K562 (cell line): Measurements from ENCODE around the gene SLC4A2. TPM values are rescaled to one million over a fixed set of nuclear protein-coding genes. Genes with fewer than 3 reads are reported as not detected.

ENCODE experiments used
- CEBPB ChIP-seq: fragments of 450-650 bp; IDR thresholded peaks from 2 replicates; pipeline ENCODE4 v1.6.1; 2016; ENCODE audit warnings: missing genetic modification characterization, missing compliant biosample characterization
- CSDE1 ChIP-seq, 2 experiments: fragments of 450-650 bp; IDR thresholded peaks; 2 replicates each; pipeline ENCODE4 v1.6.1; 2016; ENCODE audit warnings: mild to moderate bottlenecking in 1 of 2
- E2F5 ChIP-seq: sonication (generic); formaldehyde crosslinking; IDR thresholded peaks from 2 replicates; pipeline ENCODE4 v1.8.0; 2022; ENCODE audit warnings: mild to moderate bottlenecking, missing genetic modification reagents
- FOXA3 ChIP-seq, 2 experiments: fragments of 450-650 bp in 1 of 2; sonication (generic) in 1 of 2; formaldehyde crosslinking; IDR thresholded peaks in 1 of 2; conservative IDR thresholded peaks in 1 of 2; 2 replicates each; pipeline versions ENCODE4 v1.4.0 to v1.8.0; 2020 to 2022; ENCODE audit warnings: mild to moderate bottlenecking in 2 of 2, missing genetic modification reagents in 1 of 2
- GTF2A2 ChIP-seq: IDR thresholded peaks from 2 replicates; pipeline ENCODE4 v1.6.1; 2016; ENCODE audit warnings: mild to moderate bottlenecking, missing genetic modification characterization, missing compliant biosample characterization
- HINFP ChIP-seq: fragments of 450-650 bp; conservative IDR thresholded peaks from 2 replicates; pipeline ENCODE4 v1.6.1; 2016; ENCODE audit warnings: missing genetic modification characterization, low read depth, mild to moderate bottlenecking, control low read depth, missing compliant biosample characterization
- HMG20A ChIP-seq: fragments of 450-650 bp; formaldehyde crosslinking; conservative IDR thresholded peaks from 2 replicates; pipeline ENCODE4 v1.4.0; 2020; ENCODE audit warnings: mild to moderate bottlenecking, mixed read lengths
- HMGN3 ChIP-seq: IDR thresholded peaks from 2 replicates; pipeline ENCODE4 v1.6.1; 2011; ENCODE audit warnings: borderline replicate concordance, low read depth, mild to moderate bottlenecking, mixed read lengths, low read length; ENCODE audit not compliant: insufficient read length; ENCODE audit errors: extremely low read depth
- KLF13 ChIP-seq: fragments of 450-650 bp; IDR thresholded peaks from 2 replicates; pipeline ENCODE4 v1.6.1; 2016; ENCODE audit warnings: missing genetic modification characterization, low read depth, mild to moderate bottlenecking, missing compliant biosample characterization, moderate library complexity, borderline replicate concordance
- MCM2 ChIP-seq: fragments of 450-650 bp; IDR thresholded peaks from 2 replicates; pipeline ENCODE4 v1.6.1; 2017; ENCODE audit warnings: low read depth, mild to moderate bottlenecking
- NR2C2 ChIP-seq, 2 experiments: fragments of 200-800 bp in 1 of 2; sonication (Bioruptor generic) in 1 of 2; sonication (generic) in 1 of 2; formaldehyde crosslinking in 1 of 2; IDR thresholded peaks; 2 replicates each; pipeline versions ENCODE4 v1.6.1 to v1.8.0; 2016 to 2022; ENCODE audit warnings: mild to moderate bottlenecking in 1 of 2, missing compliant biosample characterization in 1 of 2, missing genetic modification characterization in 1 of 2, missing genetic modification reagents in 1 of 2
- PCBP1 ChIP-seq: fragments of 200-400 bp; formaldehyde crosslinking; IDR thresholded peaks from 2 replicates; pipeline ENCODE4 v1.6.1; 2018; ENCODE audit warnings: mild to moderate bottlenecking, low read depth, low read length; ENCODE audit not compliant: poor library complexity, severe bottlenecking
- PREB ChIP-seq: sonication (generic); formaldehyde crosslinking; IDR thresholded peaks from 2 replicates; pipeline ENCODE4 v1.8.1; 2023; ENCODE audit warnings: mild to moderate bottlenecking, missing genetic modification reagents
- RBM39 ChIP-seq: fragments of 200-400 bp; formaldehyde crosslinking; optimal IDR thresholded peaks from 2 replicates; pipeline ENCODE3; 2018; ENCODE audit warnings: low read depth, low read length
- YY1 ChIP-seq, 3 experiments: IDR thresholded peaks; 2 replicates each; pipeline ENCODE4 v1.6.1; 2011; ENCODE audit warnings: low read length in 2 of 3, mild to moderate bottlenecking in 2 of 3, moderate library complexity in 2 of 3, borderline replicate concordance in 1 of 3, control low read depth in 1 of 3, low read depth in 1 of 3; ENCODE audit not compliant: insufficient read depth in 3 of 3, insufficient replicate concordance in 2 of 3, control insufficient read depth in 1 of 3, insufficient read length in 1 of 3; ENCODE audit errors: extremely low read depth in 1 of 3
- ZNF124 ChIP-seq: sonication (generic); formaldehyde crosslinking; IDR thresholded peaks from 2 replicates; pipeline ENCODE4 v1.8.1; 2022; ENCODE audit warnings: missing genetic modification reagents
- ZNF316 ChIP-seq: fragments of 450-650 bp; IDR thresholded peaks from 2 replicates; pipeline ENCODE4 v1.6.1; 2016
- ZNF324 ChIP-seq: fragments of 250-450 bp; sonication (Bioruptor Pico); IDR thresholded peaks from 2 replicates; pipeline ENCODE4 v1.4.0; 2020; ENCODE audit warnings: mild to moderate bottlenecking
- ZNF445 ChIP-seq: fragments of 250-450 bp; sonication (Bioruptor Pico); IDR thresholded peaks from 2 replicates; pipeline ENCODE4 v1.4.0; 2020; ENCODE audit warnings: low read depth, mild to moderate bottlenecking, moderate library complexity
- polyA plus RNA-seq, 8 experiments: library from polyadenylated mRNA; depleted of rRNA in 4 of 8; stranded (reverse) in 5 of 8; unstranded in 3 of 8; fragments of >200 nt; fragmentation: Nextera tagmentation in 2 of 8; fragmentation: Illumina TruSeq in 1 of 8; extraction: Ambion mirVana in 2 of 8; extraction: Trizol in 1 of 8; gene quantifications; 2 replicates each; pipeline versions ENCODE4 v1.2.1 to v1.2.3, GENCODE V29; 2011 to 2014; ENCODE audit warnings: inconsistent platforms in 1 of 8, missing spikeins in 1 of 8
- total RNA-seq, 7 experiments: library from RNA; depleted of rRNA in 6 of 7; stranded (reverse); fragments of >200 nt in 6 of 7; fragmentation: Illumina TruSeq in 2 of 7; extraction: Trizol in 2 of 7; gene quantifications; 2 replicates each; pipeline versions ENCODE4 v1.2.1 to v1.2.3, GENCODE V29; 2011 to 2021; ENCODE audit warnings: low replicate concordance in 1 of 7
- TF ChIP-seq, protein P1 (sequence below): sonication (generic); formaldehyde crosslinking; IDR thresholded peaks from 2 replicates; pipeline ENCODE4 v1.8.0; 2022; ENCODE audit warnings: missing genetic modification reagents, mild to moderate bottlenecking, moderate library complexity, borderline replicate concordance
- TF ChIP-seq, protein P2 (sequence below), 2 experiments: fragments of 250-450 bp in 1 of 2; fragments of 450-650 bp in 1 of 2; sonication (Bioruptor Pico) in 1 of 2; IDR thresholded peaks; 2 replicates each; pipeline versions ENCODE4 v1.6.1 to v1.8.0; 2016 to 2021; ENCODE audit warnings: mild to moderate bottlenecking in 2 of 2, moderate library complexity in 2 of 2, missing compliant biosample characterization in 1 of 2, missing genetic modification characterization in 1 of 2

Gene SLC4A2
- total and polyA plus RNA-seq, 9 of the 15 experiments (the other 6 are each of a cell fraction or from before 2014, with no cell fraction given) = 11.4 to 375 (median 130) TPM

DNA sequence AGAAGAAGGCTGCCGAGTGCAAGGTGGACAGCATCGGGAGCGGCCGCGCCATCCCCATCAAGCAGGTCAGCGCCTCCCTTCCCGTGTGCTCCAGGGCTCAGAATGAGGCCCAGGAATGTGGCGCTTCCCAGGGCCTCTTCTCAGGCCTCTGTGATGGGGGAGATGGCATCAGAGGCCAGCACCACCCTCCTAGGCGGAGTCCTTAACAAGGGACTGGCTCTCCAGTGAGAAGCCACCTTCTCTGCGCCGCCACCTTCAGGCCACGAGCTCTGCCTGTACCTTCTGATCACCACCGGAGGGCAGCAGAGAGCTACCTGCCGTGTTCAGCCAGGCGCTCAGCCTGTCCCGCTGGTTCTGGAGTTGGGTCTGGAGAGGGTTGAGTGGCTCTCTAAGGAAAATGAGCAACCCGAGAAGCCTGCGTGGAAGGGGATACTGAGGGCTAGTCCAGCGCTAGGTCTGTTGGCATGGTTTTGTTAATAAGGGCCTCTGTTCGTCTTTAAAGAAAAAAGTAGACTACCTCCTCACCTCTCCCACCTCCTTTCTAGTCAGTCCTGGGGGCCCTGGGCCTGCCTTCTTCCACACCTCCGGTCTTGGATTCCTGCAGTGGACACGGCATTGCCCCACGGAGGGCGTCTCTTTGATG, 64.6 kb downstream of the SLC4A2 start (continued):
- TF ChIP-seq, protein P1, sequence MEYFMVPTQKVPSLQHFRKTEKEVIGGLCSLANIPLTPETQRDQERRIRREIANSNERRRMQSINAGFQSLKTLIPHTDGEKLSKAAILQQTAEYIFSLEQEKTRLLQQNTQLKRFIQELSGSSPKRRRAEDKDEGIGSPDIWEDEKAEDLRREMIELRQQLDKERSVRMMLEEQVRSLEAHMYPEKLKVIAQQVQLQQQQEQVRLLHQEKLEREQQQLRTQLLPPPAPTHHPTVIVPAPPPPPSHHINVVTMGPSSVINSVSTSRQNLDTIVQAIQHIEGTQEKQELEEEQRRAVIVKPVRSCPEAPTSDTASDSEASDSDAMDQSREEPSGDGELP (CRISPR knock-in tag) = peak; percentile 73; the same call in 1 of the 2 replicates
- peak in 2 of 3 experiments; percentile 46 to 52 for TF ChIP-seq YY1 (IDR thresholded peaks at IDR 0.05; ENCODE audit: borderline replicate concordance in 1 of 3, control insufficient read depth in 1 of 3, extremely low read depth in 1 of 3, insufficient read depth in 3 of 3, insufficient read length in 1 of 3, insufficient replicate concordance in 2 of 3, low read depth in 1 of 3, low read length in 2 of 3)
- no peak for TF ChIP-seq PCBP1
- no peak for TF ChIP-seq ZNF316
- no peak for TF ChIP-seq ZNF124 (CRISPR knock-in tag)
- TF ChIP-seq PREB (CRISPR knock-in tag) = peak; percentile 45; the same call in 1 of the 2 replicates
- no peak for TF ChIP-seq HMGN3
- no peak for TF ChIP-seq E2F5 (CRISPR knock-in tag)
- no peak for TF ChIP-seq ZNF324 (CRISPR knock-in tag)
- TF ChIP-seq NR2C2 (CRISPR knock-in tag; IDR thresholded peaks at IDR 0.05) = no peak; the same call in 1 of the 2 replicates
- TF ChIP-seq NR2C2 (tag; IDR thresholded peaks at IDR 0.05) = no peak
- TF ChIP-seq, protein P2, sequence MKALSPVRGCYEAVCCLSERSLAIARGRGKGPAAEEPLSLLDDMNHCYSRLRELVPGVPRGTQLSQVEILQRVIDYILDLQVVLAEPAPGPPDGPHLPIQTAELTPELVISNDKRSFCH (CRISPR knock-in tag; IDR thresholded peaks at IDR 0.05) = no peak
- TF ChIP-seq, protein P2 (tag; IDR thresholded peaks at IDR 0.05) = no peak
- TF ChIP-seq GTF2A2 = no peak
- no peak; a peak in 1 of 4 replicates for TF ChIP-seq FOXA3 (CRISPR knock-in tag; conservative IDR thresholded peaks at IDR 0.05 in 1 of 2, IDR thresholded peaks at IDR 0.05 in 1 of 2)
- no peak for TF ChIP-seq CSDE1 (IDR thresholded peaks at IDR 0.05)
- peak; percentile 84 for TF ChIP-seq RBM39
- no peak for TF ChIP-seq KLF13
- no peak for TF ChIP-seq MCM2
- no peak for TF ChIP-seq HMG20A (CRISPR knock-in tag)
- no peak for TF ChIP-seq ZNF445 (CRISPR knock-in tag)
- no peak for TF ChIP-seq CEBPB
- no peak for TF ChIP-seq HINFP (tag)
